ENCODE results near the gene PKP3. TPM values are rescaled to one million over a fixed set of nuclear protein-coding genes. Genes with fewer than 3 reads are reported as not detected.

PKP3 gene
- total and polyA plus RNA-seq, 7 donors = 0.10 to 0.75 (median 0.15) TPM; not detected in 2

DNA sequence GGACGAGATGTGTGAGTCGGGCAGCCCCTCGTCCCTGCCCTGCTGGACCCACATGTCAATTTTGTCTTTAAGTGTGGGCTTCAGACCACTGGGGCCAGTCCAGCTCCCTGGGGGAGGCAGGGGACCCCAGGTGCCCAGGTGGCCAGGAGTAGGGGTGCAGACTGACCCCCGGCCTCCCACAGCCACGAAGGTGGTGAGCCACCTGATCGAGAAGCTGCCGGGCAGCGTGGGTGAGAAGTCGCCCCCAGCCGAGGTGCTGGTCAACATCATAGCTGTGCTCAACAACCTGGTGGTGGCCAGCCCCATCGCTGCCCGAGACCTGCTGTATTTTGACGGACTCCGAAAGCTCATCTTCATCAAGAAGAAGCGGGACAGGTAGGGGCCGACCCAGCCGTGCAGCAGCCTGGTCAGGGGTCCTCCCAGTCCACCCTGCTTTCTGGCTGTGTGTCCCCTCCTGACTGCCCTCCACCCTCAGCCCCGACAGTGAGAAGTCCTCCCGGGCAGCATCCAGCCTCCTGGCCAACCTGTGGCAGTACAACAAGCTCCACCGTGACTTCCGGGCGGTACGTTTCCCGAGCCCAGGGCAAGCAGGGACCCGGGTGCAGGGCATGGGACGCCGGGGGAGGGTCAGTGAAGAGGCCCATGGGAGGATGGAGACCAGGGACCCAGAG, 9.9 kb downstream of the PKP3 start:
- peaks cover 8% of the 10 kb centered on the region for H3K4me1 ChIP-seq
- 87 to 90% (median 89%) methylated on average over 27 of the region's 27 CpGs for WGBS, 3 donors
- ATAC-seq (no peak), DNase-seq (peak in 1 of 2 donors; percentile 52)
- H3K27me3 ChIP-seq (ENCODE audit: insufficient read depth in 3 of 3, low read length in 2 of 3) = peaks cover 0 to 24% (median 0%) of the 10 kb centered on the region in 3 donors
- H3K36me3 ChIP-seq (ENCODE audit: insufficient read depth in 1 of 2, low read depth in 1 of 2) = no peaks in the 10 kb centered on the region
- intact Hi-C loops (cut with DNase I) = no loop called here
- no peaks in the 10 kb centered on the region for H3K9me3 ChIP-seq
- TF ChIP-seq, protein P1, sequence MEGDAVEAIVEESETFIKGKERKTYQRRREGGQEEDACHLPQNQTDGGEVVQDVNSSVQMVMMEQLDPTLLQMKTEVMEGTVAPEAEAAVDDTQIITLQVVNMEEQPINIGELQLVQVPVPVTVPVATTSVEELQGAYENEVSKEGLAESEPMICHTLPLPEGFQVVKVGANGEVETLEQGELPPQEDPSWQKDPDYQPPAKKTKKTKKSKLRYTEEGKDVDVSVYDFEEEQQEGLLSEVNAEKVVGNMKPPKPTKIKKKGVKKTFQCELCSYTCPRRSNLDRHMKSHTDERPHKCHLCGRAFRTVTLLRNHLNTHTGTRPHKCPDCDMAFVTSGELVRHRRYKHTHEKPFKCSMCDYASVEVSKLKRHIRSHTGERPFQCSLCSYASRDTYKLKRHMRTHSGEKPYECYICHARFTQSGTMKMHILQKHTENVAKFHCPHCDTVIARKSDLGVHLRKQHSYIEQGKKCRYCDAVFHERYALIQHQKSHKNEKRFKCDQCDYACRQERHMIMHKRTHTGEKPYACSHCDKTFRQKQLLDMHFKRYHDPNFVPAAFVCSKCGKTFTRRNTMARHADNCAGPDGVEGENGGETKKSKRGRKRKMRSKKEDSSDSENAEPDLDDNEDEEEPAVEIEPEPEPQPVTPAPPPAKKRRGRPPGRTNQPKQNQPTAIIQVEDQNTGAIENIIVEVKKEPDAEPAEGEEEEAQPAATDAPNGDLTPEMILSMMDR (IDR thresholded peaks at IDR 0.05) = no peak
- H3K4me3 ChIP-seq = no peak overlapping the region
- H3K27ac ChIP-seq = no peak overlapping the region

DNA sequence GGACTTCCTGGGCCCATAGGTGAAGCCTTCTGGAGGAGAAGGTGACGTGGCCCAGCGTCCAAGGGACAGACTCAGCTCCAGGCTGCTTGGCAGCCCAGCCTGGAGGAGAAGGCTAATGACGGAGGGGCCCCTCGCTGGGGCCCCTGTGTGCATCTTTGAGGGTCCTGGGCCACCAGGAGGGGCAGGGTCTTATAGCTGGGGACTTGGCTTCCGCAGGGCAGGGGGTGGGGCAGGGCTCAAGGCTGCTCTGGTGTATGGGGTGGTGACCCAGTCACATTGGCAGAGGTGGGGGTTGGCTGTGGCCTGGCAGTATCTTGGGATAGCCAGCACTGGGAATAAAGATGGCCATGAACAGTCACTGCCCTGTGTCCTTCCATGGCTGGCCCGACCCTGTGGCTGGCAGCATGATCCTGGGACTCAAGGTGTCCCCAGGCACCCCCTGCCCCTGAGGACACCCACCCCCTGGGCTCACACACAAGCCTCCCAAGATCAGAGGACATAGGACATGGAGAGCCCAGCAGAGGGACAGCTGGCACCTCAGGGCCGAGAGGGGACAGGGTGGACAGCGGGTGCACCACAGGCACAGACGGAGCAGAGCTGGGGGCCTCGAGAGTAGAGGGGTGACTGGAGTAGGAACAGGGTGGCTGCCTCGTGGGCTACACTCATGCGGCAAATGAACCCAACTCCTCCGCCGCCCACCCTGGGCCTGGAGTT, 10.7 kb downstream of the PKP3 start:
- WGBS, 3 donors = 90 to 93% (median 91%) methylated on average over 13 to 14 of the region's 14 CpGs
- intact Hi-C loops (cut with DNase I) = no loop called here
- DNase-seq = no peak

DNA sequence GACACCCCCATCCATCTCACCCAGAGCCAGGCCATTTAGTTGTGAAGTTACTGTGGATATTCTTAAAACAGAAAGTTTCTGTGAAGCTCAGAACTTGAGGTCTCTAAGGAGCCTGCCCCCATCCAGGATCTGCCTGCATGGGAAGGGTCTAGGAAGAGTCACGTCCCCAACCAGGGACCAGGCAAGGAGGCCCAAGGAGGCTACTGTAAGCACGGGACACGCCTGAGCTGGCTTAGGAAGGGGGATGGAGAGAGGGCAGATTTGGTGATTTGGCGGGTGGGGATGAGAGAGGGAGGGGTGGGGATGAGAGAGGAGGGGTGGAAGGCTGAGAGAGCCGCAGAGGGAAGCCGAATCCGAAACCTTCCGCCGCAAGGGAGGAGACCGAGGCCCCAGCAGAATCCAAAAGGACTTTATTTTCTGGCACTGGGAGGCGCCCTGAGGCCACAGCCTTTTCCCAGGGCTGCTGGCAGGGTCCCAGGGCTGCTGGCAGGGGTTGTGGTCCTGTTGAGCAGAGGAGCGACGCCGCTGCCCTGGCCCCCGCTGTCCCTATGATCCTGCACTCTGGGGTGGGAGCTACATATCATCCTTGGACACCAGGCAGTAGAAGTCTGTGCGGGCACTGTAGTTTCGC, 11.4 kb downstream of the PKP3 start:
- Histone ChIP-seq H3K9me3 (no peaks in the 10 kb centered on the region), H3K27ac (no peak overlapping the region), H3K4me3 (peak overlapping the region; percentile 74), H3K27me3 (ENCODE audit: insufficient read depth in 3 of 3, low read length in 2 of 3) (peaks cover 0 to 25% (median 0%) of the 10 kb centered on the region in 3 donors), H3K36me3 (ENCODE audit: insufficient read depth in 1 of 2, low read depth in 1 of 2) (no peaks in the 10 kb centered on the region), H3K4me1 (peaks cover 8% of the 10 kb centered on the region)
- DNase-seq (peak; percentile 65 to 82), ATAC-seq (peak in 1 of 4 donors; percentile 15)
- TF ChIP-seq, protein P1 (IDR thresholded peaks at IDR 0.05) = no peak
- WGBS, 3 donors = 39 to 65% (median 42%) methylated on average over 17 of the region's 17 CpGs
- intact Hi-C loops (cut with DNase I) = no loop called here

More for the DNA sequence above, 10.7 kb downstream of the PKP3 start:
- H3K36me3 ChIP-seq (ENCODE audit: insufficient read depth in 1 of 2, low read depth in 1 of 2) = no peaks in the 10 kb centered on the region
- no peak for ATAC-seq
- TF ChIP-seq, protein P1 (IDR thresholded peaks at IDR 0.05) = no peak
- peaks cover 8% of the 10 kb centered on the region for H3K4me1 ChIP-seq
- H3K27ac ChIP-seq = no peak overlapping the region
- no peaks in the 10 kb centered on the region for H3K9me3 ChIP-seq
- no peak overlapping the region for H3K4me3 ChIP-seq
- peaks cover 0 to 27% (median 0%) of the 10 kb centered on the region in 3 donors for H3K27me3 ChIP-seq (ENCODE audit: insufficient read depth in 3 of 3, low read length in 2 of 3)

DNA sequence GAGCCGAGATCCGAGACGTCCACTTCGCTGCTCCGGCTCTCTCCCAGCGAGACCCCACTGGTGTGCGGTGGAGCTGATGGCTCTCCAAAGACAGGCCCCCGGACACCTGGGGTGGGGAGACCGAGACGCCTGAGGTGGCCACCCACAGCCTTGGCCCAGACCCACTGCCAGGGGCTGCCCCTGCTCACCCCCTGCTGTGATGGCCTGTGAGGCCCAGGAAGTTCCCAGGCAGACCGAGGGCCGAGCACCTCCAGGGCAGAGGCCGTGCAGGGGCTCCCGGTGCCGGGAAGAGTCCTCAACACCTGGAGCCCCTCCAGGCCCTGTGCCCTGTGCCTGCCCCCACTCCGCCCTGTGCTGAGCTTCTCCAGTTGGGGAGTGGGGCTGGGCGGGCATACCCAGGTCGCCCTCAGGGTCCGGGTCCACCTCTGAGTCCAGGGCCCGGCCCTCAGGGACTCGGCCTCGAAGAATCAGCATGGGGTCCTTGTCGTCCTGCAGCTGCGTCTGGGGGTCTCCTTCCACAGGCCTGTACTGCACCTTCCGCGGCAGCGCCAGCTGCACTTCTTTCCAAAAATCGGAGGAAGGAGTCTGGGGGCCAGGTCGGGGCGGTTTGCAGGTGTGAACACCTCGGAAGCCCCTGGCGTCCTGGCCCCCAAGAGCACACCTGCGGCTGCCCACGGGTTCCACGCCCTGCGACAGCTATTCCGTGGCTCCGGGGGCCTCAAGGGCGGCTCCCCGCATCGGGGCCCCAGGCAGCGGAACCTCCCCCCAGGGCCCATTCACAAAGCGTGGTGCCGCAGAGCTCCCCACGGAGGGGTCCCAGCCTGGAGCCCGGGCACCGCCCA, 12.2 kb downstream of the PKP3 start:
- Histone ChIP-seq H3K27me3 (ENCODE audit: insufficient read depth in 3 of 3, low read length in 2 of 3) (peaks cover 0 to 25% (median 0%) of the 10 kb centered on the region in 3 donors), H3K4me3 (peak overlapping the region; percentile 74), H3K36me3 (ENCODE audit: insufficient read depth in 1 of 2, low read depth in 1 of 2) (no peaks in the 10 kb centered on the region), H3K4me1 (peaks cover 8% of the 10 kb centered on the region), H3K9me3 (no peaks in the 10 kb centered on the region), H3K27ac (peak overlapping the region; percentile 66)
- 56 to 67% (median 61%) methylated on average over 46 to 47 of the region's 47 CpGs for WGBS, 3 donors
- ATAC-seq = peak; percentile 5 to 25 (median 9)
- DNase-seq = peak in 1 of 2 donors; percentile 68
- intact Hi-C loops (cut with DNase I) = no loop called here
- TF ChIP-seq, protein P1 (IDR thresholded peaks at IDR 0.05) = no peak

All from psoas muscle (tissue), 8 donors.